Dermis microvascular lymphatic vessel endothelial cell (primary cell): ENCODE measurements around the gene UNC119B. TPM values are rescaled to one million over a fixed set of nuclear protein-coding genes. Genes with fewer than 3 reads are reported as not detected.
"Not testable (repeated sequence)": the region's sequence is repeated elsewhere in the genome, so short reads cannot be mapped to it uniquely, and the experiment has no call there.

Experiments
- DNase-seq, 2 donors: peaks; one replicate each; pipeline versions ENCODE4 v3.0.0 to v3.0.0-alpha.2; 2010; ENCODE audit warnings: low read depth in 2 of 2
- total RNA-seq: library from RNA; depleted of rRNA; stranded (reverse); fragments of >200 nt; gene quantifications from 2 replicates; pipeline ENCODE4 v1.2.1, GENCODE V29; 2014

Gene UNC119B
- total RNA-seq, 1 donor from 2014 or later, result 16.3 TPM

DNA sequence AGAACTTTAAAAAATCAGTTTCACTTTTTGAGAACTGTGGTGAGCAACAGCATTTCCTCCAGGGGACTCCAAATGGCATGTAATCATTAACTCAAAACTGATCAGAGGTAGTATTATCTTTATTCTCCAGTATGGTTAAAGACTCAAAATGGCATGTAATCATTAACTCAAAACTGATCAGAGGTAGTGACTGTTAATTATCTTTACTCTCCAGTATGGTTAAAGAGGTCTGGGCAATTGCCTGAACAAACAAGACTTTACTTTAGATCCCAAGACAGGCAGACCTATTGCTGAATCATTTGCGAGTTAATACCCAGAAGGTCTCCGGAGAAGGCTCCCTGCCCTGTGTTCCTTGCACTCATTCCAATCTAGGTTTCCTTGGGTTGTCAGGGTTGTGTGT, 8.8 kb downstream of the UNC119B start:
- no peak for DNase-seq

DNA sequence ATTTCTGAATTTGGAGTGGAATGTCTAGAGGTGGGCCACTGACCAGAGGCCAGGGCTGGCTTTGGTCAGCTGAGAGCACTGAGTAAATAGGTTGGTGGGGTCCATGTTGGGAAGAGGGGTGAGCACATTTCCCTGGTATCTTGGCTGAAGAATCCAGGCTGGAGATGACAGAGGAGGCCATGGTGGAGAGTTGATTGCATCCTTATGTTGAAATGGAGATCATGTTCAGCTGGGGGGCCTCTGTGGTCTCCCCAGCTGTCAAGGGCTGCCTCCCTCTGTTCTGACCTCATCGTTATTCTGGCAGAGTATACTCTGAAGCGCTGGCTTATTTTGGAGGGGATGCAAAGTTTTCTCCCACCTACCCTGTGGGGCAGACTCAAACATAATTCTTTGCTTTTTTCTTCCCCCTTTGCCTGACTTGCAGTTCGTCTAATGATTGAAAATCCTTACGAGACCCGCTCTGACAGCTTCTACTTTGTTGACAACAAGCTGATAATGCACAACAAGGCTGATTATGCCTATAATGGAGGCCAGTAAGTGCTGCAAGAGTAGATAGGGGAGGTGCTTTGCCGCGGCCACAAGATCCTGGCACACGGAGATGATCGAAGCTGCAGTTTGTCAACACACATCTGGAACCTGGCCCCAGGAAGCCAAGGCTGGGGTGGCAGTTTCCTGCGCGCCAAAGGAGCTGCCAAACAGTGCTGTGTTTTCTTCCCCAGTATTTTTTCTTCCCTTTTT, 9.4 kb downstream of the UNC119B start:
- no peak for DNase-seq

DNA sequence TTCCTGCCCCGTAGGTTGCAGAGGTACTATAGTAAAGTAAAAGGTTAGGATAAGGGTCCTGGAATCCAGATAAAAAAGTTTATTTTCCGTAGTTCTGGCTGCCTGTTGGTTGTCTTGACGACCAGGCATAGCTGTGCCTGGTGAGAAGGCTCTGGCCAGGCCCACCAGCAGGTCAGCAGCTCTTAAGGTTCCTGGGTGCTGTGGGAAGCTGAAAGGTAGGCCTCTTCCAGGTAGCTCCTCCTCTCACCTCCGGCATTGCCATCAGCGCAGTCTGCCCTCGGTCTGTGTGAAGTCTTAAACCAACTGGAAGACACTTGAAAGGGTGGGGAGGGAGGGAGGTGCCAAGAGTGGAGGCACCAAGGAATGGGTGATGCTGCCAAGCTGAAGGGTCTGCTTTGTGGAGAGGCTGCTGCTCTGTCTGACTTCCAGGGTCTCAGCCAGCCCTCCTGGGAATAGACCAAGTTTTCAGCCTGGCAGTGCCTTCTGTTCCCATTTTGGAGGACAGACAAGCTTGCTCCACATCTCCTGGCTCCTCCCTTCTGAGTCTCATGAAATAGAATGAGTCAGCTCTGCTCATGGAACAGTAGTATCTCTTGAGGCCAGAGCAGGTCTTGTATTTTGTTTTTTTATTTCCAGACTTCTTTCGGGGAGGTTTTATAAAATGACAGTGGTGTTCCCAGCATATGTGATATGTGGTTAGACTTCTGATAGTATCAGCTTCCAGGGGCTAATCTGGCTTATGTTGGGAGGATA, 10.2 kb downstream of the UNC119B start:
- DNase-seq, result no peak

DNA sequence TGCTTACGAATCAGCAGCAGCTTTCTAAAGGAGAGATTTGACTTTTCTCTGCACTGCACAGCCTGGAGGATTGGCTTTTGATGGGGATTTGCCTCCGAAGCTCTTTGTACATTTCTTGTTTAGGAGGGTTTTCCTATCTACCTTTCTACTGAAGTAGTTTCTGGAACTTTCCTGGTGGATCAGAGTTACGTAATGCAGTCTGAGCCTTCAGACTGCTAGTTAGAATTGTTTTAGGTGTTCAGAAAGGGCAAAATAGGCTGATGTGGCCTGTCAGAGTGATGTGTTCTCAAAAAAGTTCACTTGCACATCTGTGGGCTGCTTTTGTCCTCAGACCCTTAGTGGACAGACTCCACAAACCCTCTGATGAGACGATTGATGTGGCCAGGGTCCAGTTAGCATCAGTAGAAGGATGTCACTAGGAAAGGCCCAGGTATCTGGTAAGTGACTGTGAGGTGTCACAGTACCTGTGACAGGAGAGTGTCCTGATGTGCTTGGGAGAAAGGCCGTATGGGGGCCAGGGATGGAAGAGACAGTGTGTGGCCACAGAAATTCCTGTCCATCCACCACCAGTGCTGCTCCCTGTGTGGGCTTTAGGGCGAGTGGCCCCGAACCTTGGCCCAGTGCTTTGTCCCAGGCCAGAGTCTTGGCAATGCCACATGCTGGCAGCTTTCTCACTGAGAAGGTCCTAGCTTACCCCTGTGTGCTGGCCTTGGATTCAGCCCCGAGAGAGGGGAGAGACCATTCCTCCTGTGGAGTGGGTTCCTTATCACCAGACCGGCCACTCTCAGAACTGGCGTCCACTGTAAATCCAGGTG, 10.9 kb downstream of the UNC119B start:
- DNase-seq, result no peak

DNA sequence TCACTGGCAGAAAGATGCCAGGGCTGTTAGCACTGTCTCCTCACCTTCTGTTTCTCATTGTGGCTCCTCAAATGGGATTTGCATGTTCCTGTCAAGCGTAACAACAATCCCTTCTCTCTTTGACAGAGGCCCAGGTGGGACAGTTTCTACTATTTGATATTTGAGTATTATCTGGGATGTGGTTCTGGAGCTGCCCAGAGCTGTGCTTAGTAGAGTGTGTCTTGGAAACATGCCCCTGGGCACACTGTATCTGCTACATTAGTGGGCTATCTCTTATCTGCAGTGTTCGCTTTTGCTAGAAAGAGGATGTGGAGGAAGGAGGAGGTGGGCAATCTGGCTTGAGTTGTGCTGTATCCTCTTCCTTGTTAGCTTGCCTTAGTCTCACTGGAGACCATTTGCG, 11.6 kb downstream of the UNC119B start:
- DNase-seq, result no peak

DNA sequence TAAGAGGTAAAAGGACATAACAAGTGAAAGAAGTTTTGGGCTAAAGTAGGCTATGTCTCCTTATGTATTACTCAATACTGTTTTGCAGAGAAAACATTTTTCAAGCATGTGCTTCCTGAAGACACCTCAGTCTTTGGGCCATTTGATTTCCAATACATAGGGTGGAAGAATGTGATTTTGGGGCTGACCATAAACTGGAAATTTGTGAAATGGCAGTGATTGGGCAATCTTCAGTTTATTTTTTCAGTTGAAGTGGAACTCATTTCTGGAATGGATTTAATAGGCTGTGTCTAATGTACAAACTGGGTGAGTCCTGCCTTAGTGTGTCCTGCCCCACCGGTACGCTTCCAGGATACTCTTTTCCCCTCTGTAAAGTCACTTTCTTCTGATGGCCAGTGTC, 12.5 kb downstream of the UNC119B start:
- DNase-seq, result no peak

DNA sequence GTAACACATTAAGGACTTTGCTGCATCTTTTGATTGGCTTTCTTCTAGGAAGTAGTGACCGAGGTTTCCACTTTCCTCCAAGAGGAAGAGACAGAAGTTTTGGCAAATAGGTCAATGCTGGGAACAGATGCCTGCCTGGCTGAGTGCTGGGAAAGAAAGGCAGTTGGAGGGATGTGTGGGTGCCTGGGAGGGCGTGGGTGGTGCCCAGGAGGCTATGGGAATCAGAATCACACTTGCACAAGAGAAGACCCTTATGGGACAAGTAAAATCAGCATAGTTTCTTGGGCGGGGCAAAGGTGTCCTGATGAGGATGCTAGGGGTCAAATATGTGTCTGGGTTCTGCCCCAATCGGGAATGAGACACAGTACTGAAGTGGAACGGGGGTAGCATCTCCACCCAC, 14.5 kb downstream of the UNC119B start:
- no peak for DNase-seq

DNA sequence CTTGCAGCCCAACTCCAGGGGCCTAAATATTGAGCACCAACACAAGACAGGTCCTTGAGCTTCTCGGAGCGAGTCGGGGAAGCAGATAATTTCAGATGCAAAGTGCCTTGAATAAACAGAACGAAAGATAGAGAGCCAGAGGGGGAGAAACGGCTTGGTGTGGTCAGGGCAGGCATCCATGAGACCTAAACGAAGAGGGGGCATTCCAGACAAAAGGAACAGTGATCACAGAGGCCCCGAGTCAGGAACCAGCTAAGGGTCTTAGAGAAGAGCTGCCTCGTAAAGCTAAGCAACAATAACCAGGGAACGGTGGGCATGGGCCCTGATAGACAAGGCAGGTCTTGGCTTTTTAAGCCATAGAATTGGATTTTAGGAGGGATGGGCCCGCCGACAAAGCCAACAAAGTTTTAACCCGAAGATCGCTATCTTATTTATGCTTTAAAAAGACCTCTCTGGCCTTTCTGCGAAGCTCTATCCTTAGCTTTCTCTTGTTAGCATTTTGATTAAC, 14.9 kb downstream of the UNC119B start:
- no peak for DNase-seq

DNA sequence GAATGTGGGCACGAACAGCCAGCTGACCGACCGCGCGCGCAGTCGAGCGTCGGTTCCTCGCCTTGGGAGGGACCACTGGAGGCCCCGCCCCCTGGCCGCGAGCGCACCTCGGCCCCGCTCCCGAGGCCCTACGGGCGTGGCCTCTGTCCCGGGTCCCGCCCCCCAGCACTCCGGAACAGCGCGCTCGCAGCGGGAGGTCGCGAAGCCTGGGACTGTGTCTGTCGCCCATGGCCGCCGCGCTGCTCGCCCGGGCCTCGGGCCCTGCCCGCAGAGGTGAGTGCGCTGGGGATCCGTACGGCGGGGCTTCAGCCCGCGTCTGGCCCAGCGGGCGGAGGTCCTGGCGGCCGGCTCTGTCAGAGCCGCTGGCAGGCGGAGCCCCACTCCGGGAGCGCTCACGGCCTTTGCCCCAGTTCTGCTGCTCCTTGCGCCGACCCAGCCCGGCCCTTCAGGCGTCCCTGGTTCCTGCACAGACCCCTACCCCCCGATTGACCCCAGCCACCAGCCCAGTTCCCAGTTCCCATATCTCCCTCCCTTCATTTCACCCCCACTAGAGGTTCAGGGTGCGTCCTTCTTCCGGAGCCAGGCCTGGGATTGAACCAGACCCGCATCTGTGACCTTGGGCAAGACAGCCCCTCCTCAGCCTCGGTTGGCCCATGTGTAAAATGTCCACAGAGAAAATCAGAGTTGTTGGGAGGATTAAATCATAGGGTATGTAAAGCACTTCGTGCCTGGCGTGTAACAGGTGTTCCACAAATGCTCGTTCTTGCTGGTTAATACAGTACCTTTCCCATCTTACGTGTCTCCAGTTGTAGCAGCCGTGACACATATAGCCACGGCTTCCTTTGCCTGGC, 15.6 kb downstream of the UNC119B start, which contains the start of gene ACADS:
Gene ACADS, plus strand, starts transcription at position 168 of the 851 bp plus-strand sequence. Its CDS starts 60 bp downstream, at position 228.
- DNase-seq, result peak; percentile 53 to 85

DNA sequence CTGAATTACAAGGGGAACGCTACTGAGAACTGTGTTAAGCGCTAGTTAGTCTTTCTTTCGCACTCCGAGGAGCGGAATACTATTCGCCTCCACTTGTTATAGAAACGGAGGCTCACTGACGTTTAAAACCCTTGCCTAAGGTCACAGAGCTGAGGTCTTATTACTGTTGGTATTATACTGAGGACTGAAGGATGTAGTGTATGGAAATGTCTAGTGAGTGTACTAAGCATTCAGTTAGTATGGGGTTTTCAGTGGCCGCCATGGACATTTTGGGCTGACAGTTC, 16.2 kb downstream of the UNC119B start:
- no peak for DNase-seq

DNA sequence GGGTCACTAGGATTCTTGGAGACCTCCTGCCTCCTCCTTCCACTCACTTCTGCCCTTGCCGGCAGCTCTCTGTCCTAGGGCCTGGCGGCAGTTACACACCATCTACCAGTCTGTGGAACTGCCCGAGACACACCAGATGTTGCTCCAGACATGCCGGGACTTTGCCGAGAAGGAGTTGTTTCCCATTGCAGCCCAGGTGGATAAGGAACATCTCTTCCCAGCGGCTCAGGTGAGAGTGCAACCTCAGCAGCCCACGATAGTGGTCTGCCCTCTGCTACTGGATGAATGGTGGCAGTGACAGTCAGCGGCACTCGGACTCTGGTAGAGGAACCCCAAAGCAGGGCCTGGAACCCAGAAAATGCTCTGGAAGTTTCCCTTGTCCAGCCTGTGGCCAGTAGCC, 16.7 kb downstream of the UNC119B start:
- no peak for DNase-seq

DNA sequence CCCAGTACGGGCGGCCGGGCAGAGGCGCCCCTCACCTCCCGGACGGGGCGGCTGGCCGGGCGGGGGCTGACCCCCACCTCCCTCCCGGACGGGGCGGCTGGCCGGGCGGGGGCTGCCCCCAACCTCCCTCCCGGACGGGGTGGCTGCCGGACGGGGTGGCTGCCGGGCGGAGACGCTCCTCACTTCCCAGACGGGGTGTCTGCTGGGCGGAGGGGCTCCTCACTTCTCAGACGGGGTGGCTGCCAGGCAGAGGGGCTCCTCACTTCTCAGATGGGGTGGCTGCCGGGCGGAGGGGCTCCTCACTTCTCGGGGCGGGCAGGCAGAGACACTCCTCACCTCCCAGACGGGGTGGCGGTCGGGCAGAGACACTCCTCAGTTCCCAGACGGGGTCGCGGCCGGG, 21.9 kb downstream of the UNC119B start:
- not testable (repeated sequence) for DNase-seq

DNA sequence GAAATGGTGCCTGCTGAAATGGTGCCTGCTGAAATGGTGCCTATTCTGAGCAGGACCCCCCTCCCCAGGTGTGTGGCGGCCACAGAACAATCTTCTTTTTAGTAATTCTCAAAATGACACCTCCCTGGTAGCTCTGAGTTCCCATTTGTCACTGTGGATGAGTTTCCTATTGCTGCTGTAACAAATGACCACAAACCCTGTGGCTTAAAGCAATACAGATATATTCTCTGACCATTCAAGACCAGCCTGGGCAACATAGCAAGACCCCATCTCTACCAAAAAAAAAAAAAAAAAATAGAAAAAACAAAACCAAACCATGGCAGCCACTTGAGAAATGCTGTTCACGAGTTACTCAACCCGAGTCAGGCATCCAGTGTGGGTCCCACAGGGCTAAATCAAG, 23.3 kb downstream of the UNC119B start:
- DNase-seq, result no peak

DNA sequence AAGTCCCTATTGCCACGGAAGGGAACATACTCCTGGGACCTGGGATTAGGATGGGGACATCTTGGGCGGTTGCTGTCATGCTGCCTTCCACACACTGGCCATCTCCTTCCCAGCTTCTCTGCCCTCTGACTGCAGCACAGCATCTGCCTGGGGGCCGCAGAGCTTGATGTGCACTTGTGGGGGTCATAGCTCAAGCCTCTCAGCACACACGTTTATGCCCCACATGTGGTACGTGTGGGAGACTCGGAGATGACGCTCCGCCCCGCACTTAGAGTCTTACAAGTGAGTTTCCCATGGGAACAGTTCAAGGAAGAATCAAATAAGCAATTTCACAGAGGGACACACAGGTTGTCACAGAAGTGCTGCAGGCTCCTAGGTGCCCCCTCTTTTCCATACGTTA, 24.0 kb downstream of the UNC119B start:
- no peak for DNase-seq

DNA sequence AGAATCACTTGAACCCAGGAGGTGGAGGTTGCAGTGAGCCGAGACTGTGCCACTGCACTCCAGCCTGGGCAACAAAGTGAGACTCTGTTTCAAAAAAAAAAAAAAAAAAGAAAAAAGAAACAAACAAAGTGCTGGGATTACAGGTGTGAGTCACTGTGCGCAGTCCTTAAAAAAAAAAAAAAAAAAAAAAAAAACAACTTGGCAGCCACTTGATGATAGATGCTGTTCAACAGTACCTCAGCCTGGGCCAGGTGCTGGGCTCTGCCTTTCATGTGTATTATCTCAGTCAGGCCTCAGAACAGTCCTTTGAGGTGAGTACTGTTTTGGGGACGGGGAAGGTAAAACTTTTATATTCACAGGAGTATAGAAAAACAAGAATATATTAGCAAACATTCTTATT, 24.9 kb downstream of the UNC119B start:
- no peak for DNase-seq

DNA sequence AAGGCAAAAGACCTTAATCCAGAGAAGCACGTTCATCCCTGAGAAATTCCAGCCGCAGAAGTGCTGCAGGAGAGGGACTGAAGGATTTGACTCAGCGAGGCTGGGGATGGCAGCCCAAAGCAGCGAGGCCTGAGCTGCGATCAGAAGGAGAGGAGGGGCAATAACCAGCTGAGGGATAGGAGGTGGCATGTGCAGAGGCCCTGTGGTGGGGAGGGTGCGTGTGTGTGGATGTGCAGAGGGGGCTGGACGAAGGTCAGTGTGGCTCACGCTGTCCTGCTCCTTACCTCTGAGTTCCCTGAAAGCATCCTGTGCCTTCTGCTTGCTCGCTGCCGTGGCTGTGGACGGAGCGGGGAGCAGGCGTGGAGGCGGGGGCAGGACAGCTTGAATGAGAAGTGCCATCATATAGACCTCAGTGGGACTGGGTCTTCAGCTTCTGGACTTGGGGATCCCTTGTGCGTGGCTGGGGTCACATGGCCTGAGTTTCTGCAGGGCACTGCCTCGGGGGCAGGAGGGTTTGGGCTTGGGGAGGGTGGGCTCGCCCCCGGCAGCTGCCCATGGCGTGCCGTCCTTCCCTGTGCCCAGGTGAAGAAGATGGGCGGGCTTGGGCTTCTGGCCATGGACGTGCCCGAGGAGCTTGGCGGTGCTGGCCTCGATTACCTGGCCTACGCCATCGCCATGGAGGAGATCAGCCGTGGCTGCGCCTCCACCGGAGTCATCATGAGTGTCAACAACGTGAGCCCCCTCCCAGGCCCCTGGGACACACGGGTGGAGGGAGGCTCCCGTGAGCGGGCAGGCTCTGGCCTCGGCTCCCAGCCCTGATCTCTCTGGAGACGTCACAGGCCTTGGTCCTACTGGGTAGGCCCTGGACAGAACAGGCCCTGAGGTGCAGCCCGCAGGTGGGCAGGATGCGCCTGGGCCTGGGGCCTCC, 26.4 kb downstream of the UNC119B start:
- no peak for DNase-seq

DNA sequence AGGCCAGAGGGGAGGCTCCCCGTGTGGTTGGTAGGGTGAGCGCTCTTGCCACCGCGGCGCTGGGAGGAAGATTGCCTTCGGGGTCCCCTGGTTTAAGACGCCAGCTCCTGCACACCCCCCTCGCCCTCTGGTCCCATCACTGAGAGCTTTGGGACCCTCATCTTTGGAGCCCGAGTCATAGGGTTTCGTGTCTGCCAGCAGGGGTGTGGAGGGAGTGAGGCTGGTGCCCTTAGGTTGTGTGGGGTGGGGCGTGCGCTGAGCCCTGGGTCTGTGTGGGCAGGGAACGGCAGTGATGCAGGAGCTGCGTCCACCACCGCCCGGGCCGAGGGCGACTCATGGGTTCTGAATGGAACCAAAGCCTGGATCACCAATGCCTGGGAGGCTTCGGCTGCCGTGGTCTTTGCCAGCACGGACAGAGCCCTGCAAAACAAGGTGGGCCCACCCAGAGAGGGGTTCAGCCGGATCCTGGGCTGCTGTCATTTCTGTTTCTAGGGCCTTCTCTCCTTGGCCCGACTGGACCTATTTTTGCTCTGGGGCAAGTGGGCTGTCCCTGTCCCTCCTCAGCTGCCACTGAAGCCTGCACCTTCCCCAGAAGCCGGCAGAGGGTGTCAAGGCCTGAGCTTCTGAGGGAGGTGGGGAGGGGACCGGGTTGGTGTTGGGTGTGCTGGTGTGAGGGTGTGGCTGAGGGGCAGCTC, 27.4 kb downstream of the UNC119B start:
- peak in 1 of 2 donors; percentile 11 for DNase-seq

DNA sequence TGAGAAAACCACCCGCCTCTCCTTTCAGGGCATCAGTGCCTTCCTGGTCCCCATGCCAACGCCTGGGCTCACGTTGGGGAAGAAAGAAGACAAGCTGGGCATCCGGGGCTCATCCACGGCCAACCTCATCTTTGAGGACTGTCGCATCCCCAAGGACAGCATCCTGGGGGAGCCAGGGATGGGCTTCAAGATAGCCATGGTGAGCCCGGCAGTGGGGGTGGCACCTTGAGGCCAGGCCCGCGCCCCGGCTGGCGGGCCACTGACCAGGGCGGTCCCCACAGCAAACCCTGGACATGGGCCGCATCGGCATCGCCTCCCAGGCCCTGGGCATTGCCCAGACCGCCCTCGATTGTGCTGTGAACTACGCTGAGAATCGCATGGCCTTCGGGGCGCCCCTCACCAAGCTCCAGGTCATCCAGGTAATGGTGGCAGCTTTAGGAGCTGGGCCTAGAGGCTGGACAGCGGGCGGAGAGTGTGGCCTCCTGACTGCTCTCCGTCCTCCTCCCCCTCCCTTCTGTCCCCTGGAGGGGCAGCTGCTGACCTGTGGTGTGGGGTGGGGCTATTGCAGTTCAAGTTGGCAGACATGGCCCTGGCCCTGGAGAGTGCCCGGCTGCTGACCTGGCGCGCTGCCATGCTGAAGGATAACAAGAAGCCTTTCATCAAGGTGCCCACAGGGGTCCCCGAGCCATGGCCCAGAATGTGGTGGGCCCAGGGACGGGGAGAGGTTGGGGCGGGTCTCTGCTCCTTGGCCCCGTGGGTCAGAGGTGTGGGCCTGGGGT, 28.2 kb downstream of the UNC119B start:
- no peak for DNase-seq
